Measurements from ENCODE around the gene ANP32B. TPM values are rescaled to one million over a fixed set of nuclear protein-coding genes. Genes with fewer than 3 reads are reported as not detected.

Gene ANP32B
- total RNA-seq (10 to 100 TPM; 16.3 to 78.3 (median 45.7) TPM), polyA plus RNA-seq (10 to 100 TPM; 58.6 to 66.1 TPM)
- long read RNA-seq, donor 1, transcript ANP32B-201 (7 exons, 1,463 nt), result major isoform, 60 of 70 reads
- long read RNA-seq, donor 1, partial matches to known transcripts, result 5 of 70 reads
- long read RNA-seq, donor 1, other reads (novel, unspliced or antisense), result 5 of 70 reads
- long read RNA-seq, donor 2, transcript ANP32B-201 (7 exons, 1,463 nt), result major isoform, 131 of 143 reads
- long read RNA-seq, donor 2, partial matches to known transcripts, result 5 of 143 reads
- long read RNA-seq, donor 2, other reads (novel, unspliced or antisense), result 7 of 143 reads
- long read RNA-seq, donor 3, transcript ANP32B-201 (7 exons, 1,463 nt), result major isoform, 33 of 40 reads
- long read RNA-seq, donor 3, partial matches to known transcripts, result 2 of 40 reads
- long read RNA-seq, donor 3, other reads (novel, unspliced or antisense), result 5 of 40 reads

- ATAC-seq (peak; percentile 75 to 94 (median 92)), DNase-seq (peak; percentile 92 to 96 (median 93))
- H3K27ac ChIP-seq, result peak within 1 kb of the TSS; percentile 96 to 99 (median 98)
- peak within 1 kb of the TSS; percentile 70 to 99 (median 96) for H3K4me3 ChIP-seq
- H3K36me3 ChIP-seq, result no peaks in the 10 kb centered on the region
- intact Hi-C loops (cut with DNase I), result loop anchor here in 9 of 10 donors (1.0 to 10.0 kb wide), 12 partner anchors 34 to 351 kb away; partner anchors contain the start of genes TRMO (in 7 of the 9), NANS (in 4 of the 9), TBC1D2 (in 3 of the 9) and NCBP1 (in 2 of the 9)
- peak; percentile 66 to 99 (median 90) for TF ChIP-seq CTCF (IDR thresholded peaks at IDR 0.05)
- peak in 1 of 2 donors; percentile 27 for TF ChIP-seq POLR2A (IDR thresholded peaks at IDR 0.05)
- WGBS, 4 donors, result 1 to 2% (median 1%) methylated on average over 36 to 105 of the region's 105 CpGs
- peaks cover 0 to 54% (median 44%) of the 10 kb centered on the region in 12 donors for H3K4me1 ChIP-seq
- no peaks in the 10 kb centered on the region for H3K27me3 ChIP-seq
- no peaks in the 10 kb centered on the region for H3K9me3 ChIP-seq
Measured at GRCh38 chr9:97982683-97983588, at the start of gene ANP32B. ANP32B (plus strand) TSS chr9:97983341; CDS start chr9:97983556, 215 bp downstream.

- ATAC-seq (no peak), DNase-seq (no peak)
- Histone ChIP-seq H3K4me3 (no peak overlapping the region), H3K9me3 (no peaks in the 10 kb centered on the region), H3K27ac (no peak overlapping the region), H3K36me3 (no peaks in the 10 kb centered on the region), H3K4me1 (peaks cover 0 to 11% (median 0%) of the 10 kb centered on the region in 12 donors), H3K27me3 (peaks cover 0 to 70% (median 3%) of the 10 kb centered on the region in 9 donors)
- 27 to 36% (median 32%) methylated on average over 6 of the region's 6 CpGs for WGBS, 4 donors
- TF ChIP-seq CTCF (IDR thresholded peaks at IDR 0.05) (no peak), POLR2A (IDR thresholded peaks at IDR 0.05) (no peak)
- intact Hi-C loops (cut with DNase I), result no loop called here
Measured at GRCh38 chr9:97934321-97935115, 48.6 kb upstream of the ANP32B start.

- Histone ChIP-seq H3K4me1 (peaks cover 0 to 11% (median 0%) of the 10 kb centered on the region in 12 donors), H3K27ac (no peak overlapping the region), H3K9me3 (no peaks in the 10 kb centered on the region), H3K36me3 (no peaks in the 10 kb centered on the region), H3K4me3 (no peak overlapping the region), H3K27me3 (peaks cover 0 to 69% (median 3%) of the 10 kb centered on the region in 9 donors)
- DNase-seq (no peak), ATAC-seq (no peak)
- 58 to 81% (median 71%) methylated on average over 1 of the region's 1 CpG for WGBS, 4 donors
- intact Hi-C loops (cut with DNase I), result no loop called here
- no peak for TF ChIP-seq CTCF (IDR thresholded peaks at IDR 0.05)
- TF ChIP-seq POLR2A (IDR thresholded peaks at IDR 0.05), result no peak
Measured at GRCh38 chr9:97935276-97935675, 47.9 kb upstream of the ANP32B start.

Data from heart left ventricle (tissue), 16 donors.